IMR-90 (cell line): Measurements from ENCODE around the gene MCM6. TPM values are rescaled to one million over a fixed set of nuclear protein-coding genes. Genes with fewer than 3 reads are reported as not detected.

ENCODE experiments used
- ATAC-seq: fragments of 200-7000 bp; cut with Tn5 transposase; 2 replicates; pipeline ENCODE4 v1.9.1; 2020; ENCODE audit warnings: low read depth, mild to moderate bottlenecking, moderate library complexity
- BruUV-seq: library from RNA; stranded (reverse); fragments of 400-500 nt; replicated peaks from 2 replicates; lab custom pipeline; 2021; lab: Mats Ljungman, UMichigan
- CTCF ChIA-PET: fragments of 300-600 bp; formaldehyde crosslinking; extraction: SDS; loops from one replicate; lab custom pipeline; 2021; ENCODE audit warnings: antibody characterized with exemption; lab: Yijun Ruan, JAX
- POLR2A ChIA-PET: fragments of 300-600 bp; sonication (Branson Sonifier 250); formaldehyde crosslinking; loops from one replicate; lab custom pipeline; 2022; ENCODE audit warnings: antibody characterized with exemption; ENCODE audit not compliant: unreplicated experiment; lab: Charles Lee
- DNase-seq: peaks from one replicate; pipeline ENCODE4 v3.0.0; 2013
- H2AFZ ChIP-seq: replicated peaks from 2 replicates; pipeline ENCODE3; 2013; ENCODE audit warnings: low read length, mild to moderate bottlenecking; ENCODE audit not compliant: poor library complexity
- H2AK5ac ChIP-seq: 2 replicates; pipeline ENCODE4 v1.6.1; 2013; ENCODE audit warnings: low read depth, low read length, inconsistent platforms
- H2AK9ac ChIP-seq: replicated peaks from 2 replicates; pipeline ENCODE3; 2013; ENCODE audit warnings: mild to moderate bottlenecking, low read depth, low read length, moderate library complexity; ENCODE audit not compliant: poor library complexity
- H2BK120ac ChIP-seq: 2 replicates; pipeline ENCODE4 v1.6.1; 2013; ENCODE audit warnings: low read depth, low read length, inconsistent platforms
- H2BK15ac ChIP-seq: 3 replicates; pipeline ENCODE4 v1.6.1; 2013; ENCODE audit warnings: low read depth, low read length, inconsistent platforms
- H2BK20ac ChIP-seq: 2 replicates; pipeline ENCODE4 v1.6.1; 2013; ENCODE audit warnings: low read depth, mild to moderate bottlenecking, inconsistent platforms, low read length, moderate library complexity
- H2BK5ac ChIP-seq: 2 replicates; pipeline ENCODE4 v1.6.1; 2013; ENCODE audit warnings: mild to moderate bottlenecking, low read depth, low read length, inconsistent platforms; ENCODE audit not compliant: poor library complexity, severe bottlenecking
- H3K14ac ChIP-seq: replicated peaks from 2 replicates; pipeline ENCODE4 v1.6.1; 2013; ENCODE audit warnings: low read depth, low read length, inconsistent platforms
- H3K18ac ChIP-seq: 2 replicates; pipeline ENCODE4 v1.6.1; 2013; ENCODE audit warnings: low read depth, low read length, control low read depth
- H3K23ac ChIP-seq: 2 replicates; pipeline ENCODE4 v1.6.1; 2013; ENCODE audit warnings: low read depth, low read length, inconsistent platforms
- H3K27ac ChIP-seq: 2 replicates; pipeline ENCODE4 v1.5.1; 2013; ENCODE audit warnings: mild to moderate bottlenecking, control low read depth, low read length; ENCODE audit not compliant: insufficient read depth
- H3K27me3 ChIP-seq: 2 replicates; pipeline ENCODE4 v1.6.1; 2013; ENCODE audit warnings: low read length; ENCODE audit not compliant: control insufficient read depth, insufficient read depth
- H3K36me3 ChIP-seq: 2 replicates; pipeline ENCODE4 v1.6.1; 2013; ENCODE audit warnings: low read length, mixed read lengths; ENCODE audit not compliant: control insufficient read depth, insufficient read depth
- H3K4ac ChIP-seq: 2 replicates; pipeline ENCODE4 v1.6.1; 2013; ENCODE audit warnings: low read depth, low read length, inconsistent platforms
- H3K4me1 ChIP-seq: 2 replicates; pipeline ENCODE4 v1.6.1; 2013; ENCODE audit warnings: low read length, mixed read lengths; ENCODE audit not compliant: control insufficient read depth, insufficient read depth
- H3K4me2 ChIP-seq: 2 replicates; pipeline ENCODE4 v1.6.1; 2013; ENCODE audit warnings: low read depth, mild to moderate bottlenecking, control low read depth, low read length, moderate library complexity
- H3K4me3 ChIP-seq: 2 replicates; pipeline ENCODE4 v1.5.1; 2013; ENCODE audit warnings: low read depth, mild to moderate bottlenecking, control low read depth, low read length, moderate library complexity; ENCODE audit not compliant: insufficient read depth
- H3K56ac ChIP-seq: 2 replicates; pipeline ENCODE4 v1.6.1; 2013; ENCODE audit warnings: low read length, inconsistent platforms; ENCODE audit not compliant: insufficient read depth; ENCODE audit errors: extremely low read depth
- H3K79me1 ChIP-seq, 2 experiments: 2 replicates each; pipeline ENCODE4 v1.6.1; 2013; ENCODE audit warnings: low read length in 2 of 2, inconsistent platforms in 1 of 2, low read depth in 1 of 2
- H3K9ac ChIP-seq: 2 replicates; pipeline ENCODE4 v1.6.1; 2013; ENCODE audit warnings: low read depth, low read length, control low read depth
- H3K9me1 ChIP-seq: 2 replicates; pipeline ENCODE4 v1.6.1; 2013; ENCODE audit warnings: low read length, inconsistent platforms; ENCODE audit not compliant: insufficient read depth
- H3K9me3 ChIP-seq: 2 replicates; pipeline ENCODE4 v1.6.1; 2013; ENCODE audit warnings: low read length; ENCODE audit not compliant: control insufficient read depth, insufficient read depth
- H4K20me1 ChIP-seq: 2 replicates; pipeline ENCODE4 v1.6.1; 2013; ENCODE audit warnings: low read length, inconsistent platforms; ENCODE audit not compliant: insufficient read depth
- H4K5ac ChIP-seq: 2 replicates; pipeline ENCODE4 v1.6.1; 2013; ENCODE audit warnings: mild to moderate bottlenecking, low read depth, low read length, control low read depth
- H4K8ac ChIP-seq, 2 experiments: 2 replicates each; pipeline ENCODE4 v1.6.1; 2013; ENCODE audit warnings: low read depth in 2 of 2, low read length in 2 of 2, control low read depth in 1 of 2, inconsistent platforms in 1 of 2
- H4K91ac ChIP-seq: 2 replicates; pipeline ENCODE4 v1.6.1; 2013; ENCODE audit warnings: low read depth, low read length, inconsistent platforms; ENCODE audit not compliant: insufficient read depth
- CHD1 ChIP-seq: IDR thresholded peaks from 2 replicates; pipeline ENCODE4 v1.6.1; 2012; ENCODE audit warnings: low read depth, low read length, improper control_type of control experiment
- CTCF ChIP-seq: conservative IDR thresholded peaks from 2 replicates; pipeline ENCODE4 v1.5.1; 2012; ENCODE audit warnings: mild to moderate bottlenecking, low read depth, low read length, improper control_type of control experiment
- FOS ChIP-seq: fragments of 150-350 bp; IDR thresholded peaks from 2 replicates; pipeline ENCODE4 v1.6.1; 2016; ENCODE audit warnings: low read depth, low read length
- NFE2L2 ChIP-seq: fragments of 150-350 bp; IDR thresholded peaks from 2 replicates; pipeline ENCODE4 v1.6.1; 2016; ENCODE audit warnings: low read depth, mild to moderate bottlenecking, low read length
- RCOR1 ChIP-seq: IDR thresholded peaks from 2 replicates; pipeline ENCODE4 v1.6.1; 2012; ENCODE audit warnings: mild to moderate bottlenecking, low read length, improper control_type of control experiment; ENCODE audit not compliant: insufficient replicate concordance
- RFX5 ChIP-seq: IDR thresholded peaks from 2 replicates; pipeline ENCODE4 v1.8.0; 2012; ENCODE audit warnings: low read depth, mild to moderate bottlenecking, low read length, moderate library complexity
- SMC3 ChIP-seq: fragments of 150-350 bp; IDR thresholded peaks from 2 replicates; pipeline ENCODE4 v1.6.1; 2016; ENCODE audit warnings: low read depth, mild to moderate bottlenecking, antibody characterized with exemption, low read length, moderate library complexity
- USF2 ChIP-seq: fragments of 150-350 bp; IDR thresholded peaks from 2 replicates; pipeline ENCODE4 v1.6.1; 2017; ENCODE audit warnings: mild to moderate bottlenecking, antibody characterized with exemption, low read length, low read depth
- WGBS, 2 experiments: methylation state at CpG; one replicate each; pipeline versions ENCODE4 v1.1.5 to v1.1.7; 2013; ENCODE audit warnings: missing lambda C conversion rate in 2 of 2; ENCODE audit not compliant: insufficient read length in 1 of 2; ENCODE audit errors: extremely low coverage in 2 of 2; 5-methylcytosine and 5-hydroxymethylcytosine counted together
- dilution Hi-C: fragments of 300-500 bp; cut with HindIII; formaldehyde crosslinking; loops from one replicate; pipeline ENCODE4 v1.14.3; 2018; ENCODE audit warnings: low sequenced_read_pairs; ENCODE audit not compliant: unreplicated experiment
- in situ Hi-C: fragments of 300-500 bp; cut with MboI; formaldehyde crosslinking; loops from 3 replicates; pipeline ENCODE4 v1.14.3; 2019; ENCODE audit warnings: low sequenced_read_pairs, inconsistent platforms, mixed read lengths
- intact Hi-C: fragments of 100-400 bp; cut with micrococcal nuclease; formaldehyde crosslinking; loops from 2 replicates; pipeline ENCODE4 v1.10.0; 2022
- polyA plus RNA-seq, 3 experiments: library from polyadenylated mRNA; depleted of rRNA; stranded (reverse); fragments of >200 nt; gene quantifications; 2 replicates each; pipeline ENCODE4 v1.2.3, GENCODE V29; 2012; ENCODE audit warnings: low replicate concordance in 1 of 3
- total RNA-seq: library from RNA; depleted of rRNA; stranded (reverse); fragments of >200 nt; gene quantifications from 2 replicates; pipeline ENCODE4 v1.2.3, GENCODE V29; 2012

MCM6 gene
- total and polyA plus RNA-seq, 2 of the 4 experiments (the other 2 are of a cell fraction), result 21.4 to 29.6 TPM

GRCh38 chr2:135821190-135821589 is 55.1 kb downstream of the MCM6 start:
- H3K4me1 ChIP-seq, result peaks cover 6% of the 10 kb centered on the region; the same call in 1 of the 2 replicates
- BruUV-seq, result no TSS peak
- in situ Hi-C loops, result no loop called here

More at GRCh38 chr2:135821190-135821589, 55.1 kb downstream of the MCM6 start:
- Histone ChIP-seq H3K9me3 (peaks cover 5% of the 10 kb centered on the region), H3K4ac (no peak overlapping the region), H3K9me1 (no peaks in the 10 kb centered on the region), H2BK5ac (no peak overlapping the region), H2BK120ac (no peak overlapping the region), H3K23ac (no peak overlapping the region), H2AFZ (no peak overlapping the region), H3K9ac (no peak overlapping the region), H3K27ac (no peak overlapping the region), H3K14ac (no peak overlapping the region), H3K56ac (no peak overlapping the region), H3K18ac (no peak overlapping the region), H4K5ac (no peak overlapping the region), H3K36me3 (no peaks in the 10 kb centered on the region), H3K4me2 (no peak overlapping the region), H2AK5ac (no peak overlapping the region), H2AK9ac (no peak overlapping the region), H3K79me1 (no peaks in the 10 kb centered on the region), H3K27me3 (peaks cover 4% of the 10 kb centered on the region; the same call in 1 of the 2 replicates), H4K8ac (no peak overlapping the region), H4K91ac (no peak overlapping the region), H2BK20ac (no peak overlapping the region), H3K4me3 (no peak overlapping the region), H2BK15ac (no peak overlapping the region), H4K20me1 (no peaks in the 10 kb centered on the region)
- ATAC-seq (no peak), DNase-seq (no peak)
- dilution Hi-C loops (no loop called here), intact Hi-C loops (no loop called here)
- TF ChIP-seq CTCF, result no peak
- no peak for TF ChIP-seq CHD1
- TF ChIP-seq FOS, result no peak
- TF ChIP-seq SMC3, result no peak
- no peak for TF ChIP-seq USF2
- TF ChIP-seq RFX5, result no peak
- TF ChIP-seq NFE2L2, result no peak
- TF ChIP-seq RCOR1, result no peak
- WGBS, 2 experiments, result no CpG with 5 or more reads among the region's 2 CpGs
- ChIA-PET CTCF (interaction anchor here (0.5 kb wide), 1 partner anchor 222 kb away, joined by 3 read pairs; no protein-coding TSS in a partner anchor), POLR2A (no interaction called here)
